BE2C (cell line): ENCODE measurements around the gene F12.
A peak's percentile ranks its signal among the peaks of the same experiment; 100 is the strongest.

Experiments used
- DNase-seq: peaks from one replicate; pipeline ENCODE4 v3.0.0-alpha.2; 2020
- H3K27me3 ChIP-seq: fragments of 250-450 bp; sonication (Bioruptor Pico); 2 replicates; pipeline ENCODE4 v1.5.1; 2020; ENCODE audit warnings: mild to moderate bottlenecking
- H3K36me3 ChIP-seq: fragments of 250-450 bp; sonication (Bioruptor Pico); 2 replicates; pipeline ENCODE4 v1.5.1; 2020; ENCODE audit warnings: mild to moderate bottlenecking
- H3K4me1 ChIP-seq: fragments of 250-450 bp; sonication (Bioruptor Pico); 2 replicates; pipeline ENCODE4 v1.5.1; 2020
- H3K4me3 ChIP-seq: 2 replicates; pipeline ENCODE4 v1.5.1; 2011; ENCODE audit warnings: low read depth, low read length
- H3K9me3 ChIP-seq: fragments of 250-450 bp; sonication (Bioruptor Pico); 2 replicates; pipeline ENCODE4 v1.5.1; 2020
- CTCF ChIP-seq: IDR thresholded peaks from 2 replicates; pipeline ENCODE4 v1.5.1; 2012; ENCODE audit warnings: mild to moderate bottlenecking, low read depth, low read length

Gene F12

GRCh38 chr5:177450667-177451424, 41.5 kb upstream of the F12 start:
- TF ChIP-seq CTCF: no peak
- peaks cover 26% of the 10 kb centered on the region for H3K4me1 ChIP-seq
- no peaks in the 10 kb centered on the region for H3K27me3 ChIP-seq

GRCh38 chr5:177449140-177450061, 40.0 kb upstream of the F12 start:
- peaks cover 6% of the 10 kb centered on the region; the same call in 1 of the 2 replicates for H3K36me3 ChIP-seq
- H3K9me3 ChIP-seq: no peaks in the 10 kb centered on the region
- H3K27me3 ChIP-seq: no peaks in the 10 kb centered on the region
- no peak for DNase-seq
- H3K4me3 ChIP-seq: no peak overlapping the region
- TF ChIP-seq CTCF: no peak
- peaks cover 26% of the 10 kb centered on the region for H3K4me1 ChIP-seq

More at GRCh38 chr5:177450667-177451424, 41.5 kb upstream of the F12 start:
- H3K9me3 ChIP-seq: no peaks in the 10 kb centered on the region
- no peak for DNase-seq
- H3K36me3 ChIP-seq: peaks cover 6% of the 10 kb centered on the region; the same call in 1 of the 2 replicates
- no peak overlapping the region for H3K4me3 ChIP-seq

GRCh38 chr5:177448244-177448950, 39.0 kb upstream of the F12 start:
- Histone ChIP-seq H3K36me3 (peaks cover 8% of the 10 kb centered on the region; the same call in 1 of the 2 replicates), H3K27me3 (no peaks in the 10 kb centered on the region), H3K9me3 (no peaks in the 10 kb centered on the region), H3K4me3 (peak overlapping the region; percentile 66), H3K4me1 (peaks cover 21% of the 10 kb centered on the region)
- TF ChIP-seq CTCF: no peak
- no peak for DNase-seq

GRCh38 chr5:177447611-177448243, 38.4 kb upstream of the F12 start:
- DNase-seq: peak; percentile 71
- no peaks in the 10 kb centered on the region for H3K27me3 ChIP-seq
- no peaks in the 10 kb centered on the region for H3K9me3 ChIP-seq
- peak overlapping the region; percentile 66 for H3K4me3 ChIP-seq
- TF ChIP-seq CTCF: no peak
- peaks cover 8% of the 10 kb centered on the region; the same call in 1 of the 2 replicates for H3K36me3 ChIP-seq
- peaks cover 19% of the 10 kb centered on the region for H3K4me1 ChIP-seq

- peak; percentile 87 for DNase-seq
- Histone ChIP-seq H3K4me3 (peak overlapping the region; percentile 66), H3K9me3 (no peaks in the 10 kb centered on the region), H3K4me1 (peaks cover 19% of the 10 kb centered on the region), H3K36me3 (peaks cover 11% of the 10 kb centered on the region; the same call in 1 of the 2 replicates), H3K27me3 (no peaks in the 10 kb centered on the region)
- no peak for TF ChIP-seq CTCF
These were observed 37.8 kb upstream of the F12 start for GRCh38 chr5:177447066-177447610.
